ENCODE results near the gene ABCD1. TPM values are rescaled to one million over a fixed set of nuclear protein-coding genes. Genes with fewer than 3 reads are reported as not detected.
A peak's percentile ranks its signal among the peaks of the same experiment; 100 is the strongest.

Gene ABCD1
- total RNA-seq, 2 donors from 2014 or later = 15.2 to 18.0 TPM

GRCh38 chrX:153707406-153707805 is 17.2 kb upstream of the ABCD1 start:
- Histone ChIP-seq H3K36me3 (no peaks in the 10 kb centered on the region), H3K27me3 (no peaks in the 10 kb centered on the region), H3K4me1 (peaks cover 0 to 12% of the 10 kb centered on the region in 2 donors), H3K4me3 (no peak overlapping the region), H3K9me3 (no peaks in the 10 kb centered on the region), H3K27ac (peak overlapping the region in 1 of 2 donors; percentile 73)
- DNase-seq (ENCODE audit: low spot score) = no peak
- TF ChIP-seq CTCF (IDR thresholded peaks at IDR 0.05) = no peak

GRCh38 chrX:153708415-153708814 is 16.2 kb upstream of the ABCD1 start:
- peak; percentile 70 for DNase-seq (ENCODE audit: low spot score)
- no peaks in the 10 kb centered on the region for H3K9me3 ChIP-seq
- H3K4me3 ChIP-seq = no peak overlapping the region
- no peaks in the 10 kb centered on the region for H3K36me3 ChIP-seq
- peaks cover 0 to 4% of the 10 kb centered on the region in 2 donors for H3K4me1 ChIP-seq
- H3K27me3 ChIP-seq = no peaks in the 10 kb centered on the region
- H3K27ac ChIP-seq = no peak overlapping the region
- TF ChIP-seq CTCF (IDR thresholded peaks at IDR 0.05) = peak; percentile 36 to 72

GRCh38 chrX:153709726-153710674 is 14.7 kb upstream of the ABCD1 start:
- peaks cover 8% of the 10 kb centered on the region for H3K36me3 ChIP-seq
- H3K4me1 ChIP-seq = no peaks in the 10 kb centered on the region
- H3K27me3 ChIP-seq = no peaks in the 10 kb centered on the region
- H3K4me3 ChIP-seq = no peak overlapping the region
- no peak for DNase-seq (ENCODE audit: low spot score)
- H3K27ac ChIP-seq = no peak overlapping the region
- TF ChIP-seq CTCF (IDR thresholded peaks at IDR 0.05) = no peak
- H3K9me3 ChIP-seq = no peaks in the 10 kb centered on the region

- no peaks in the 10 kb centered on the region for H3K4me1 ChIP-seq
- H3K27me3 ChIP-seq = no peaks in the 10 kb centered on the region
- no peak overlapping the region for H3K27ac ChIP-seq
- no peak for TF ChIP-seq CTCF (IDR thresholded peaks at IDR 0.05)
- H3K4me3 ChIP-seq = no peak overlapping the region
- peaks cover 14% of the 10 kb centered on the region for H3K36me3 ChIP-seq
- DNase-seq (ENCODE audit: low spot score) = no peak
- H3K9me3 ChIP-seq = no peaks in the 10 kb centered on the region
Observed at GRCh38 chrX:153714256-153714655, 10.4 kb upstream of the ABCD1 start.

- no peaks in the 10 kb centered on the region for H3K4me1 ChIP-seq
- TF ChIP-seq CTCF (IDR thresholded peaks at IDR 0.05) = no peak
- H3K4me3 ChIP-seq = no peak overlapping the region
- H3K36me3 ChIP-seq = peaks cover 30% of the 10 kb centered on the region
- no peak for DNase-seq (ENCODE audit: low spot score)
- H3K27ac ChIP-seq = no peak overlapping the region
- H3K27me3 ChIP-seq = no peaks in the 10 kb centered on the region
- H3K9me3 ChIP-seq = no peaks in the 10 kb centered on the region
Observed at GRCh38 chrX:153717445-153717844, 7.2 kb upstream of the ABCD1 start.

Data from right atrium auricular region (tissue), 2 donors.